Kidney (tissue), 14 donors: ENCODE measurements around the gene COX5B. TPM values are rescaled to one million over a fixed set of nuclear protein-coding genes. Genes with fewer than 3 reads are reported as not detected.
A peak's percentile ranks its signal among the peaks of the same experiment; 100 is the strongest.

Experiments
- DNase-seq, 5 donors: peaks; one replicate each; pipeline ENCODE4 v3.0.0-alpha.2; 2013 to 2020
- FAIRE-seq: peaks from 2 replicates; lab custom pipeline; 2012; peaks lifted over from hg19 to GRCh38; lab: Jason Lieb, UNC
- H3K27ac ChIP-seq, 2 donors: one replicate each; pipeline ENCODE4 v1.7.0; 2013; ENCODE audit warnings: low read depth in 2 of 2, low read length in 2 of 2, inconsistent platforms in 1 of 2
- H3K27me3 ChIP-seq: one replicate; pipeline ENCODE4 v1.7.1; 2013; ENCODE audit warnings: low read length, inconsistent platforms; ENCODE audit not compliant: control insufficient read depth, insufficient read depth
- H3K36me3 ChIP-seq, 3 donors: one replicate each; pipeline versions ENCODE4 v1.7.0 to v1.7.1; 2013; ENCODE audit warnings: low read length in 3 of 3, control low read depth in 1 of 3, inconsistent platforms in 1 of 3; ENCODE audit not compliant: insufficient read depth in 3 of 3, control insufficient read depth in 2 of 3
- H3K4me1 ChIP-seq, 3 donors: one replicate each; pipeline versions ENCODE4 v1.7.0 to v1.7.1; 2013; ENCODE audit warnings: low read length in 3 of 3, inconsistent platforms in 1 of 3, low read depth in 1 of 3; ENCODE audit not compliant: control insufficient read depth in 2 of 3, insufficient read depth in 2 of 3
- H3K4me3 ChIP-seq, 3 donors: one replicate each; pipeline versions ENCODE4 v1.7.0 to v1.8.1; 2013; ENCODE audit warnings: low read length in 3 of 3, control low read depth in 1 of 3, inconsistent platforms in 1 of 3
- H3K9ac ChIP-seq, 3 donors: one replicate each; pipeline versions ENCODE4 v1.7.0 to v1.7.1; 2013; ENCODE audit warnings: low read length in 3 of 3, control low read depth in 1 of 3, inconsistent platforms in 1 of 3
- H3K9me3 ChIP-seq, 3 donors: one replicate each; pipeline versions ENCODE4 v1.7.0 to v1.7.1; 2013; ENCODE audit warnings: low read length in 3 of 3, control low read depth in 1 of 3, inconsistent platforms in 1 of 3; ENCODE audit not compliant: control insufficient read depth in 2 of 3, insufficient read depth in 1 of 3
- intact Hi-C: fragments of 100-400 bp; cut with DNase I; formaldehyde crosslinking; loops from one replicate; pipeline ENCODE4 v1.11.1; 2022
- polyA plus RNA-seq: library from polyadenylated mRNA; stranded (reverse); fragments of 350-450 nt; fragmentation: Illumina TruSeq; extraction: RNeasy Lipid Tissue Mini Kit (QIAGEN cat#74804); gene quantifications from one replicate; pipeline ENCODE4 v1.2.3, GENCODE V29; 2014; ENCODE audit warnings: low read depth, low replicate concordance; ENCODE audit not compliant: insufficient read depth
- total RNA-seq: library from RNA; stranded (reverse); fragmentation: NEBNext Ultra II Directional; extraction: Animal tissue kit (Norgen Biotek cat#: 25700); gene quantifications from one replicate; pipeline ENCODE4 v1.2.1, GENCODE V29; 2021
- TF ChIP-seq, protein P1 (sequence below): IDR thresholded peaks from 3 replicates; pipeline ENCODE4 v1.5.1; 2012; ENCODE audit warnings: mild to moderate bottlenecking, moderate library complexity, borderline replicate concordance; ENCODE audit not compliant: insufficient read depth; ENCODE audit errors: extremely low read depth
- donor health status: control.
- donor health status: control.
- donor health status: control.
- donor health status: control.
- donor health status: control.
- donor health status: DM: yes; HTN: yes; CAD: no.
- donor health status: Normal renal cell carcinoma (clear cell type).

Gene COX5B
- total and polyA plus RNA-seq, 2 donors from 2014 or later: 238 to 1,246 TPM

- no peaks in the 10 kb centered on the region for H3K27me3 ChIP-seq
- DNase-seq (peak; percentile 89 to 93 (median 92)), FAIRE-seq (peak; percentile 95)
- no peak overlapping the region for H3K27ac ChIP-seq
- H3K9me3 ChIP-seq: no peaks in the 10 kb centered on the region
- H3K4me1 ChIP-seq: no peaks in the 10 kb centered on the region
- intact Hi-C loops: no loop called here
- no peaks in the 10 kb centered on the region for H3K36me3 ChIP-seq
- H3K4me3 ChIP-seq: peak overlapping the region in 2 of 3 donors; percentile 0 to 32
- peak overlapping the region in 1 of 3 donors; percentile 42 for H3K9ac ChIP-seq
- TF ChIP-seq, protein P1, sequence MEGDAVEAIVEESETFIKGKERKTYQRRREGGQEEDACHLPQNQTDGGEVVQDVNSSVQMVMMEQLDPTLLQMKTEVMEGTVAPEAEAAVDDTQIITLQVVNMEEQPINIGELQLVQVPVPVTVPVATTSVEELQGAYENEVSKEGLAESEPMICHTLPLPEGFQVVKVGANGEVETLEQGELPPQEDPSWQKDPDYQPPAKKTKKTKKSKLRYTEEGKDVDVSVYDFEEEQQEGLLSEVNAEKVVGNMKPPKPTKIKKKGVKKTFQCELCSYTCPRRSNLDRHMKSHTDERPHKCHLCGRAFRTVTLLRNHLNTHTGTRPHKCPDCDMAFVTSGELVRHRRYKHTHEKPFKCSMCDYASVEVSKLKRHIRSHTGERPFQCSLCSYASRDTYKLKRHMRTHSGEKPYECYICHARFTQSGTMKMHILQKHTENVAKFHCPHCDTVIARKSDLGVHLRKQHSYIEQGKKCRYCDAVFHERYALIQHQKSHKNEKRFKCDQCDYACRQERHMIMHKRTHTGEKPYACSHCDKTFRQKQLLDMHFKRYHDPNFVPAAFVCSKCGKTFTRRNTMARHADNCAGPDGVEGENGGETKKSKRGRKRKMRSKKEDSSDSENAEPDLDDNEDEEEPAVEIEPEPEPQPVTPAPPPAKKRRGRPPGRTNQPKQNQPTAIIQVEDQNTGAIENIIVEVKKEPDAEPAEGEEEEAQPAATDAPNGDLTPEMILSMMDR: peak; percentile 91
Measured at GRCh38 chr2:97697252-97698235, 51.7 kb downstream of the COX5B start.

Other genes with a start within 250 kb of the COX5B start
- gene ANKRD36B, start 56.2 kb upstream of the COX5B start, total RNA-seq: 23.3 TPM
- 1.2 TPM for gene ANKRD36B, start 56.2 kb upstream of the COX5B start, polyA plus RNA-seq
- gene ACTR1B, start 18.0 kb downstream of the COX5B start, total RNA-seq: 76.7 TPM
- 62.4 TPM for gene ACTR1B, start 18.0 kb downstream of the COX5B start, polyA plus RNA-seq
- 7.3 TPM for gene C2orf92, start 23.7 kb downstream of the COX5B start, total RNA-seq
- 3.3 TPM for gene C2orf92, start 23.7 kb downstream of the COX5B start, polyA plus RNA-seq
- 15.0 TPM for gene ZAP70, start 67.5 kb downstream of the COX5B start, total RNA-seq
- gene ZAP70, start 67.5 kb downstream of the COX5B start, polyA plus RNA-seq: 0.37 TPM